A549 (cell line): ENCODE measurements around the gene CGREF1. TPM values are rescaled to one million over a fixed set of nuclear protein-coding genes. Genes with fewer than 3 reads are reported as not detected.

Source experiments
- ATAC-seq, 2 experiments: fragments of 200-7000 bp in 1 of 2; fragments of >200 bp in 1 of 2; cut with Nextera tagmentation in 1 of 2; cut with Tn5 transposase in 1 of 2; 3 replicates each; pipeline versions ENCODE4 v1.8.0 to v1.9.1; 2018 to 2020; ENCODE audit warnings: mild to moderate bottlenecking in 1 of 2, moderate library complexity in 1 of 2
- CTCF ChIA-PET: fragments of 300-600 bp; sonication (Branson Sonifier 250); formaldehyde crosslinking; extraction: SDS; loops from one replicate; lab custom pipeline; 2021; ENCODE audit warnings: antibody characterized with exemption, inconsistent platforms; lab: Yijun Ruan, JAX
- POLR2A ChIA-PET: fragments of 350-600 bp; formaldehyde crosslinking; extraction: SDS; loops from one replicate; lab custom pipeline; 2021; ENCODE audit warnings: antibody characterized with exemption, inconsistent platforms; lab: Yijun Ruan, JAX
- DNase-seq, 2 experiments: peaks; one replicate each; pipeline versions ENCODE4 v3.0.0 to v3.0.0-alpha.2; 2011 to 2016; ENCODE audit warnings: low read depth in 1 of 2, low spot score in 1 of 2
- FAIRE-seq: peaks from 2 replicates; lab custom pipeline; 2011; peaks lifted over from hg19 to GRCh38; lab: Jason Lieb, UNC
- H3K27ac ChIP-seq, 2 experiments: fragments of >200 bp; sonication (Bioruptor Twin); formaldehyde crosslinking; 3 replicates each; pipeline ENCODE4 v1.5.1; 2016 to 2017
- H3K4me1 ChIP-seq: fragments of >200 bp; sonication (Bioruptor Twin); formaldehyde crosslinking; 3 replicates; pipeline ENCODE4 v1.6.1; 2016
- H3K4me2 ChIP-seq: fragments of >200 bp; sonication (Bioruptor Twin); formaldehyde crosslinking; 3 replicates; pipeline ENCODE4 v1.6.1; 2016
- H3K4me3 ChIP-seq: fragments of >200 bp; sonication (Bioruptor Twin); formaldehyde crosslinking; 3 replicates; pipeline ENCODE4 v1.5.1; 2016
- H3K9me3 ChIP-seq: fragments of >200 bp; sonication (Bioruptor Twin); formaldehyde crosslinking; 3 replicates; pipeline ENCODE4 v1.6.1; 2016
- BHLHE40 ChIP-seq: IDR thresholded peaks from 2 replicates; pipeline ENCODE4 v1.6.1; 2012; ENCODE audit warnings: low read depth, low read length, inconsistent platforms
- CBX8 ChIP-seq: fragments of 200-600 bp; sonication (generic); IDR thresholded peaks from 2 replicates; pipeline ENCODE4 v1.6.1; 2016
- CEBPB ChIP-seq, 2 experiments: fragments of >200 bp in 1 of 2; sonication (Bioruptor Twin) in 1 of 2; formaldehyde crosslinking in 1 of 2; IDR thresholded peaks; 2 replicates each; pipeline ENCODE4 v1.6.1; 2012 to 2016
- EP300 ChIP-seq, 2 experiments: fragments of >200 bp; sonication (Bioruptor Twin); formaldehyde crosslinking; IDR thresholded peaks; 2 replicates in 1 of 2; 3 replicates in 1 of 2; pipeline ENCODE4 v1.6.1; 2016 to 2017
- ESRRA ChIP-seq: fragments of 150-350 bp; IDR thresholded peaks from 2 replicates; pipeline ENCODE4 v1.6.1; 2014; ENCODE audit warnings: mild to moderate bottlenecking, low read length, borderline replicate concordance
- FOSL2 ChIP-seq, 2 experiments: fragments of 450-650 bp in 1 of 2; fragments of >200 bp in 1 of 2; sonication (Bioruptor Twin) in 1 of 2; formaldehyde crosslinking; IDR thresholded peaks; 2 replicates each; pipeline versions ENCODE4 v1.5.0 to v1.6.1; 2016 to 2020; ENCODE audit warnings: mild to moderate bottlenecking in 1 of 2, moderate library complexity in 1 of 2
- FOXS1 ChIP-seq: fragments of 250-450 bp; sonication (Bioruptor Pico); IDR thresholded peaks from 2 replicates; pipeline ENCODE4 v1.5.0; 2020; ENCODE audit warnings: mild to moderate bottlenecking, moderate library complexity
- GATA3 ChIP-seq: IDR thresholded peaks from 2 replicates; pipeline ENCODE4 v1.6.1; 2012; ENCODE audit warnings: borderline replicate concordance
- HMGXB4 ChIP-seq: fragments of 250-450 bp; sonication (Bioruptor Pico); IDR thresholded peaks from 2 replicates; pipeline ENCODE4 v1.5.0; 2021; ENCODE audit warnings: mild to moderate bottlenecking, moderate library complexity, borderline replicate concordance
- JUN ChIP-seq, 2 experiments: fragments of >200 bp; sonication (Bioruptor Twin); formaldehyde crosslinking; IDR thresholded peaks; 2 replicates in 1 of 2; 3 replicates in 1 of 2; pipeline ENCODE4 v1.6.1; 2016 to 2017
- JUNB ChIP-seq: fragments of >200 bp; sonication (Bioruptor Twin); formaldehyde crosslinking; IDR thresholded peaks from 2 replicates; pipeline ENCODE4 v1.6.1; 2016
- KDM5A ChIP-seq: fragments of 200-600 bp; sonication (generic); IDR thresholded peaks from 2 replicates; pipeline ENCODE4 v1.6.1; 2016; ENCODE audit warnings: antibody characterized with exemption, mild to moderate bottlenecking
- MAFK ChIP-seq: fragments of 450-650 bp; IDR thresholded peaks from 2 replicates; pipeline ENCODE4 v1.6.1; 2014; ENCODE audit not compliant: partially characterized antibody
- MAZ ChIP-seq: fragments of 150-350 bp; IDR thresholded peaks from 2 replicates; pipeline ENCODE4 v1.6.1; 2014; ENCODE audit warnings: antibody characterized with exemption, low read depth, low read length, borderline replicate concordance
- NPAS2 ChIP-seq: fragments of 250-450 bp; sonication (Bioruptor Pico); IDR thresholded peaks from 2 replicates; pipeline ENCODE4 v1.8.0; 2022; ENCODE audit warnings: mild to moderate bottlenecking, moderate library complexity, borderline replicate concordance
- NR3C1 ChIP-seq: fragments of >200 bp; sonication (Bioruptor Twin); formaldehyde crosslinking; IDR thresholded peaks from 3 replicates; pipeline ENCODE4 v1.6.1; 2017
- POLR2A ChIP-seq: IDR thresholded peaks from 2 replicates; pipeline ENCODE4 v1.6.1; 2012; ENCODE audit warnings: mild to moderate bottlenecking, low read length
- RAD21 ChIP-seq, 2 experiments: fragments of >200 bp in 1 of 2; sonication (Bioruptor Twin) in 1 of 2; formaldehyde crosslinking in 1 of 2; IDR thresholded peaks in 1 of 2; conservative IDR thresholded peaks in 1 of 2; 2 replicates in 1 of 2; 3 replicates in 1 of 2; pipeline ENCODE4 v1.6.1; 2012 to 2018; ENCODE audit warnings: inconsistent platforms in 1 of 2
- RFX5 ChIP-seq: fragments of 450-650 bp; IDR thresholded peaks from 2 replicates; pipeline ENCODE4 v1.7.1; 2014; ENCODE audit warnings: antibody characterized with exemption, mild to moderate bottlenecking, moderate library complexity
- TFCP2L1 ChIP-seq: fragments of 250-450 bp; sonication (Bioruptor Pico); IDR thresholded peaks from 2 replicates; pipeline ENCODE4 v1.5.0; 2021; ENCODE audit warnings: mild to moderate bottlenecking
- TP53 ChIP-seq: fragments of 250-450 bp; sonication (Bioruptor Pico); IDR thresholded peaks from 2 replicates; pipeline ENCODE4 v1.5.0; 2021; ENCODE audit warnings: mild to moderate bottlenecking, moderate library complexity
- ZFP36 ChIP-seq: fragments of 450-650 bp; IDR thresholded peaks from 2 replicates; pipeline ENCODE4 v1.6.1; 2014; ENCODE audit warnings: borderline replicate concordance; ENCODE audit not compliant: partially characterized antibody
- ZNF302 ChIP-seq: fragments of 250-450 bp; sonication (Bioruptor Pico); IDR thresholded peaks from 2 replicates; pipeline ENCODE4 v1.9.0; 2021; ENCODE audit warnings: inconsistent platforms, mild to moderate bottlenecking, moderate library complexity
- WGBS: methylation state at CpG from one replicate; pipeline ENCODE4 v1.1.6; 2017; ENCODE audit errors: missing lambda C conversion rate; 5-methylcytosine and 5-hydroxymethylcytosine counted together
- polyA plus RNA-seq, 4 experiments: library from polyadenylated mRNA; depleted of rRNA in 3 of 4; stranded (reverse); fragments of >200 nt; fragmentation: RNase III in 1 of 4; extraction: RNeasy Plus Mini Kit Qiagen cat#74134 plus additional on column Dnase treatment in 1 of 4; gene quantifications; 2 replicates in 3 of 4; 3 replicates in 1 of 4; pipeline ENCODE4 v1.2.3, GENCODE V29; 2011 to 2017
- TF ChIP-seq, protein P1 (sequence below): fragments of >200 bp; sonication (Bioruptor Twin); formaldehyde crosslinking; IDR thresholded peaks from 3 replicates; pipeline ENCODE4 v1.5.1; 2016
- TF ChIP-seq, protein P2 (sequence below): IDR thresholded peaks from 2 replicates; pipeline ENCODE4 v1.6.1; 2012
- TF ChIP-seq, protein P3 (sequence below): fragments of 200-600 bp; sonication (generic); IDR thresholded peaks from 2 replicates; pipeline ENCODE4 v1.6.1; 2016; ENCODE audit warnings: antibody characterized with exemption, mild to moderate bottlenecking, moderate library complexity
- TF ChIP-seq, protein P4 (sequence below): IDR thresholded peaks from 2 replicates; pipeline ENCODE4 v1.6.1; 2012; ENCODE audit warnings: low read depth, borderline replicate concordance

The CGREF1 gene
- polyA plus RNA-seq, 2 of the 4 experiments (the other 2 are of a cell fraction): 5.1 to 5.8 TPM

GRCh38 chr2:27125104-27125503 lies 6.2 kb upstream of the CGREF1 start (continued):
- TF ChIP-seq, protein P1, sequence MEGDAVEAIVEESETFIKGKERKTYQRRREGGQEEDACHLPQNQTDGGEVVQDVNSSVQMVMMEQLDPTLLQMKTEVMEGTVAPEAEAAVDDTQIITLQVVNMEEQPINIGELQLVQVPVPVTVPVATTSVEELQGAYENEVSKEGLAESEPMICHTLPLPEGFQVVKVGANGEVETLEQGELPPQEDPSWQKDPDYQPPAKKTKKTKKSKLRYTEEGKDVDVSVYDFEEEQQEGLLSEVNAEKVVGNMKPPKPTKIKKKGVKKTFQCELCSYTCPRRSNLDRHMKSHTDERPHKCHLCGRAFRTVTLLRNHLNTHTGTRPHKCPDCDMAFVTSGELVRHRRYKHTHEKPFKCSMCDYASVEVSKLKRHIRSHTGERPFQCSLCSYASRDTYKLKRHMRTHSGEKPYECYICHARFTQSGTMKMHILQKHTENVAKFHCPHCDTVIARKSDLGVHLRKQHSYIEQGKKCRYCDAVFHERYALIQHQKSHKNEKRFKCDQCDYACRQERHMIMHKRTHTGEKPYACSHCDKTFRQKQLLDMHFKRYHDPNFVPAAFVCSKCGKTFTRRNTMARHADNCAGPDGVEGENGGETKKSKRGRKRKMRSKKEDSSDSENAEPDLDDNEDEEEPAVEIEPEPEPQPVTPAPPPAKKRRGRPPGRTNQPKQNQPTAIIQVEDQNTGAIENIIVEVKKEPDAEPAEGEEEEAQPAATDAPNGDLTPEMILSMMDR: no peak
- no peak for TF ChIP-seq RFX5
- TF ChIP-seq GATA3: no peak

DNA sequence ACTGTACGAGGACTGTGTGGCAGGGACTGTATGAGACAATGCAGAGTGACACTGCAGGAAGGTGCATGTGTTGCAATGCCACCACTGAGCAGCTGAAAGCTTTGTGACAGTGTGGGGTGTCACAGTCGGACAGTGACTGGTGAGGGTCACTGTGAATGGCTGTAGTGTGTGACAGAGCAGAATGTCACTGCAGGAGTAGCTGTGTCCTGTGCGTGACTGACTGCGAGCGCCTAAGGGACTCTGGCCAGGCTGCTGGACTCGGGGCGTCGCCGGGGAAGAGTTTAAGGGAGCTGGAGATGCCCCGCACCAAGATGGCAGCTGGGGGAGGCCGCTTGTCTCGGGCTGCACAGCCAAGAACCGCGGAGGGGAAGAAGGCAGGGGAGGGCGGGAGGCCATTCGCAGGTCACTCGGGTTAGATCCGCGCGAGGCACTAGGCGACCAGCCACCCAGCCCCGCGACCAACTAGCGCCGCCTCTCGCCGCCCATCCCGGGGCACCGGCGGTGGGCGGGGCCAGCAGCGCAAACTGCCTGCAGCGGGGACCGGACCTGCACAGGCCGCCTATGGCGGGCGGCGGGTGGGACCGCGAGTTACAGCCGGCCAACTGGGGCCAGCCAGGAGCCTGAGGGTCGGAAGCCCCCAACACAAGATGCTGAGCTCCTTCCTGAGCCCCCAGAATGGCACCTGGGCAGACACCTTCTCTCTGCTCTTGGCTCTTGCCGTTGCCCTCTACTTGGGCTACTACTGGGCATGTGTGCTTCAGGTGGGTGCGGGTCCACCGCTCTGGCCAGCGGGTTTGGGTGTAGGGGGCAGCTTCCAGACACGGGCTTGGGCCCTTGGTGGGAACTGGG lies 4.6 kb upstream of the CGREF1 start, which contains the start of gene ABHD1:
TSS of gene ABHD1 (plus strand) at position 514 of the 849 bp plus-strand sequence. CDS start at position 648, 134 bp downstream.
- Histone ChIP-seq H3K9me3 (no peaks in the 10 kb centered on the region), H3K27ac (peak within 1 kb of the TSS; percentile 73 to 87), H3K4me1 (peaks cover 3% of the 10 kb centered on the region; the same call in 1 of the 3 replicates), H3K4me2 (peak within 1 kb of the TSS; percentile 90), H3K4me3 (peak within 1 kb of the TSS; percentile 56)
- POLR2A ChIA-PET: interaction anchor here (0.6 to 1.9 kb wide), 3 partner anchors 9 to 21 kb away, joined by 3 to 17 read pairs (median 3); partner anchors contain the start of gene PREB
- DNase-seq (peak; percentile 36 to 69), FAIRE-seq (no peak), ATAC-seq (peak; percentile 79 to 91)
- CTCF ChIA-PET: interaction anchor here (0.6 to 2.9 kb wide), 16 partner anchors 10 to 882 kb away, joined by 3 to 25 read pairs (median 4); partner anchors contain the start of genes KHK, PREB and TRIM54
- WGBS: 7% methylated on average over 39 of the region's 47 CpGs
- TF ChIP-seq NR3C1 (no peak), MAFK (no peak), TFCP2L1 (no peak), MAZ (no peak), BHLHE40 (no peak), HMGXB4 (CRISPR knock-in tag) (no peak), CBX8 (no peak), JUN (IDR thresholded peaks at IDR 0.05) (peak in 1 of 2 experiments; percentile 52; a peak in 1 of 5 replicates), TP53 (CRISPR knock-in tag) (no peak), CEBPB (IDR thresholded peaks at IDR 0.05) (peak in 1 of 2 experiments; percentile 21; a peak in 1 of 4 replicates), ESRRA (no peak), ZNF302 (CRISPR knock-in tag) (no peak), RAD21 (conservative IDR thresholded peaks at IDR 0.05 in 1 of 2, IDR thresholded peaks at IDR 0.05 in 1 of 2) (no peak), EP300 (IDR thresholded peaks at IDR 0.05) (no peak), FOSL2 (IDR thresholded peaks at IDR 0.05) (no peak), FOSL2 (CRISPR knock-in tag; IDR thresholded peaks at IDR 0.05) (no peak), JUNB (no peak), ZFP36 (no peak), GATA3 (no peak), POLR2A (peak; percentile 89), KDM5A (no peak), FOXS1 (no peak), NPAS2 (CRISPR knock-in tag) (no peak)
- TF ChIP-seq, protein P2, sequence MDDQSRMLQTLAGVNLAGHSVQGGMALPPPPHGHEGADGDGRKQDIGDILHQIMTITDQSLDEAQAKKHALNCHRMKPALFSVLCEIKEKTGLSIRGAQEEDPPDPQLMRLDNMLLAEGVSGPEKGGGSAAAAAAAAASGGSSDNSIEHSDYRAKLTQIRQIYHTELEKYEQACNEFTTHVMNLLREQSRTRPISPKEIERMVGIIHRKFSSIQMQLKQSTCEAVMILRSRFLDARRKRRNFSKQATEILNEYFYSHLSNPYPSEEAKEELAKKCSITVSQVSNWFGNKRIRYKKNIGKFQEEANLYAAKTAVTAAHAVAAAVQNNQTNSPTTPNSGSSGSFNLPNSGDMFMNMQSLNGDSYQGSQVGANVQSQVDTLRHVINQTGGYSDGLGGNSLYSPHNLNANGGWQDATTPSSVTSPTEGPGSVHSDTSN: no peak
- TF ChIP-seq, protein P3, sequence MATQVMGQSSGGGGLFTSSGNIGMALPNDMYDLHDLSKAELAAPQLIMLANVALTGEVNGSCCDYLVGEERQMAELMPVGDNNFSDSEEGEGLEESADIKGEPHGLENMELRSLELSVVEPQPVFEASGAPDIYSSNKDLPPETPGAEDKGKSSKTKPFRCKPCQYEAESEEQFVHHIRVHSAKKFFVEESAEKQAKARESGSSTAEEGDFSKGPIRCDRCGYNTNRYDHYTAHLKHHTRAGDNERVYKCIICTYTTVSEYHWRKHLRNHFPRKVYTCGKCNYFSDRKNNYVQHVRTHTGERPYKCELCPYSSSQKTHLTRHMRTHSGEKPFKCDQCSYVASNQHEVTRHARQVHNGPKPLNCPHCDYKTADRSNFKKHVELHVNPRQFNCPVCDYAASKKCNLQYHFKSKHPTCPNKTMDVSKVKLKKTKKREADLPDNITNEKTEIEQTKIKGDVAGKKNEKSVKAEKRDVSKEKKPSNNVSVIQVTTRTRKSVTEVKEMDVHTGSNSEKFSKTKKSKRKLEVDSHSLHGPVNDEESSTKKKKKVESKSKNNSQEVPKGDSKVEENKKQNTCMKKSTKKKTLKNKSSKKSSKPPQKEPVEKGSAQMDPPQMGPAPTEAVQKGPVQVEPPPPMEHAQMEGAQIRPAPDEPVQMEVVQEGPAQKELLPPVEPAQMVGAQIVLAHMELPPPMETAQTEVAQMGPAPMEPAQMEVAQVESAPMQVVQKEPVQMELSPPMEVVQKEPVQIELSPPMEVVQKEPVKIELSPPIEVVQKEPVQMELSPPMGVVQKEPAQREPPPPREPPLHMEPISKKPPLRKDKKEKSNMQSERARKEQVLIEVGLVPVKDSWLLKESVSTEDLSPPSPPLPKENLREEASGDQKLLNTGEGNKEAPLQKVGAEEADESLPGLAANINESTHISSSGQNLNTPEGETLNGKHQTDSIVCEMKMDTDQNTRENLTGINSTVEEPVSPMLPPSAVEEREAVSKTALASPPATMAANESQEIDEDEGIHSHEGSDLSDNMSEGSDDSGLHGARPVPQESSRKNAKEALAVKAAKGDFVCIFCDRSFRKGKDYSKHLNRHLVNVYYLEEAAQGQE: no peak
- TF ChIP-seq, protein P4, sequence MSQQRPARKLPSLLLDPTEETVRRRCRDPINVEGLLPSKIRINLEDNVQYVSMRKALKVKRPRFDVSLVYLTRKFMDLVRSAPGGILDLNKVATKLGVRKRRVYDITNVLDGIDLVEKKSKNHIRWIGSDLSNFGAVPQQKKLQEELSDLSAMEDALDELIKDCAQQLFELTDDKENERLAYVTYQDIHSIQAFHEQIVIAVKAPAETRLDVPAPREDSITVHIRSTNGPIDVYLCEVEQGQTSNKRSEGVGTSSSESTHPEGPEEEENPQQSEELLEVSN: peak; percentile 55; the same call in 1 of the 2 replicates
